GM21619 (cell line): ENCODE data around the gene MAP3K2.

Source experiments
- ATAC-seq: cut with Tn5 transposase; IDR thresholded peaks from one replicate; pipeline ENCODE4 v1.9.1; 2021; ENCODE audit not compliant: unreplicated experiment

MAP3K2 gene

GRCh38 chr2:127407661-127408003 lies 19.9 kb upstream of the MAP3K2 start:
- ATAC-seq, result peak; percentile 5

GRCh38 chr2:127407091-127407490 lies 19.3 kb upstream of the MAP3K2 start:
- no peak for ATAC-seq

GRCh38 chr2:127406454-127406853 lies 18.7 kb upstream of the MAP3K2 start:
- ATAC-seq, result no peak

- no peak for ATAC-seq
Observed at GRCh38 chr2:127405255-127405610, 17.5 kb upstream of the MAP3K2 start.

- no peak for ATAC-seq
Observed at GRCh38 chr2:127404466-127405254, 16.9 kb upstream of the MAP3K2 start.

GRCh38 chr2:127403460-127403859 lies 15.7 kb upstream of the MAP3K2 start:
- no peak for ATAC-seq

- no peak for ATAC-seq
Observed at GRCh38 chr2:127401757-127402695, 14.3 kb upstream of the MAP3K2 start.

- no peak for ATAC-seq
Observed at GRCh38 chr2:127400897-127401756, 13.4 kb upstream of the MAP3K2 start.

GRCh38 chr2:127400533-127400896 lies 12.7 kb upstream of the MAP3K2 start:
- no peak for ATAC-seq

GRCh38 chr2:127398239-127398590 lies 10.4 kb upstream of the MAP3K2 start:
- peak; percentile 90 for ATAC-seq

GRCh38 chr2:127397568-127398238 lies 9.9 kb upstream of the MAP3K2 start:
- ATAC-seq, result no peak

GRCh38 chr2:127394492-127394891 lies 6.7 kb upstream of the MAP3K2 start:
- ATAC-seq, result no peak

- no peak for ATAC-seq
Observed at GRCh38 chr2:127392828-127393578, 5.2 kb upstream of the MAP3K2 start.

GRCh38 chr2:127392133-127392827 lies 4.5 kb upstream of the MAP3K2 start:
- no peak for ATAC-seq

- no peak for ATAC-seq
Observed at GRCh38 chr2:127389778-127390435, 2.1 kb upstream of the MAP3K2 start.

- peak; percentile 20 for ATAC-seq
Observed at GRCh38 chr2:127388423-127389164, 819 bp upstream of the MAP3K2 start.

- peak; percentile 48 for ATAC-seq
Observed at GRCh38 chr2:127386764-127387654, 766 bp downstream of the MAP3K2 start.
